Breast epithelium (tissue), 4 donors: ENCODE results near the gene ACBD4. TPM values are rescaled to one million over a fixed set of nuclear protein-coding genes. Genes with fewer than 3 reads are reported as not detected.

Source experiments
- DNase-seq, 2 donors: peaks; one replicate each; pipeline ENCODE4 v3.0.0-alpha.2; 2019; ENCODE audit warnings: low spot score in 2 of 2
- H3K27ac ChIP-seq, 2 donors: fragments of 200-600 bp; sonication (generic) in 1 of 2; one replicate each; pipeline ENCODE4 v1.5.1; 2016 to 2019; ENCODE audit warnings: mild to moderate bottlenecking in 1 of 2
- H3K27me3 ChIP-seq, 2 donors: fragments of 200-600 bp; sonication (generic) in 1 of 2; one replicate each; pipeline versions ENCODE4 v1.5.1 to v1.6.0; 2017 to 2019; ENCODE audit warnings: control low read depth in 1 of 2, mild to moderate bottlenecking in 1 of 2
- H3K36me3 ChIP-seq: fragments of 200-600 bp; one replicate; pipeline ENCODE4 v1.5.1; 2019
- H3K4me1 ChIP-seq, 2 donors: fragments of 200-600 bp; sonication (generic); one replicate each; pipeline ENCODE4 v1.5.1; 2016 to 2019; ENCODE audit warnings: control low read depth in 1 of 2
- H3K4me3 ChIP-seq, 3 donors: fragments of 200-600 bp; sonication (generic); 1 replicate in 2 of 3; 2 replicates in 1 of 3; pipeline ENCODE4 v1.5.1; 2016 to 2019; ENCODE audit warnings: mild to moderate bottlenecking in 3 of 3, moderate library complexity in 2 of 3
- H3K9me3 ChIP-seq, 2 donors: fragments of 200-600 bp; sonication (generic) in 1 of 2; one replicate each; pipeline ENCODE4 v1.5.1; 2016 to 2019; ENCODE audit warnings: control low read depth in 1 of 2
- POLR2A ChIP-seq: fragments of 450-650 bp; IDR thresholded peaks from one replicate; pipeline ENCODE4 v1.6.1; 2016; ENCODE audit warnings: antibody characterized with exemption, mild to moderate bottlenecking, moderate library complexity
- POLR2AphosphoS5 ChIP-seq, 3 donors: sonication (generic); formaldehyde crosslinking; IDR thresholded peaks; one replicate each; pipeline ENCODE4 v1.6.1; 2017; ENCODE audit warnings: antibody characterized with exemption in 3 of 3
- intact Hi-C: fragments of 100-400 bp; cut with DNase I; formaldehyde crosslinking; loops from one replicate; pipeline ENCODE4 v1.15.1; 2023; ENCODE audit warnings: low total_unique reads
- total RNA-seq, 3 donors: library from RNA; depleted of rRNA; stranded (reverse); fragments of >200 nt; gene quantifications; one replicate each; pipeline ENCODE4 v1.1.0, GENCODE V29; 2016
- TF ChIP-seq, protein P1 (sequence below), 3 donors: fragments of 450-650 bp; IDR thresholded peaks; one replicate each; pipeline ENCODE4 v1.5.1; 2016 to 2017; ENCODE audit warnings: antibody characterized with exemption in 3 of 3, mild to moderate bottlenecking in 3 of 3, moderate library complexity in 3 of 3

Gene ACBD4
- total RNA-seq, 3 donors from 2014 or later = 13.8 to 28.8 (median 15.7) TPM

- Histone ChIP-seq H3K36me3 (no peaks in the 10 kb centered on the region), H3K27ac (peak overlapping the region; percentile 93 to 96), H3K9me3 (no peaks in the 10 kb centered on the region), H3K4me3 (no peak overlapping the region), H3K27me3 (no peaks in the 10 kb centered on the region), H3K4me1 (peaks cover 20 to 43% of the 10 kb centered on the region in 2 donors)
- TF ChIP-seq, protein P1, sequence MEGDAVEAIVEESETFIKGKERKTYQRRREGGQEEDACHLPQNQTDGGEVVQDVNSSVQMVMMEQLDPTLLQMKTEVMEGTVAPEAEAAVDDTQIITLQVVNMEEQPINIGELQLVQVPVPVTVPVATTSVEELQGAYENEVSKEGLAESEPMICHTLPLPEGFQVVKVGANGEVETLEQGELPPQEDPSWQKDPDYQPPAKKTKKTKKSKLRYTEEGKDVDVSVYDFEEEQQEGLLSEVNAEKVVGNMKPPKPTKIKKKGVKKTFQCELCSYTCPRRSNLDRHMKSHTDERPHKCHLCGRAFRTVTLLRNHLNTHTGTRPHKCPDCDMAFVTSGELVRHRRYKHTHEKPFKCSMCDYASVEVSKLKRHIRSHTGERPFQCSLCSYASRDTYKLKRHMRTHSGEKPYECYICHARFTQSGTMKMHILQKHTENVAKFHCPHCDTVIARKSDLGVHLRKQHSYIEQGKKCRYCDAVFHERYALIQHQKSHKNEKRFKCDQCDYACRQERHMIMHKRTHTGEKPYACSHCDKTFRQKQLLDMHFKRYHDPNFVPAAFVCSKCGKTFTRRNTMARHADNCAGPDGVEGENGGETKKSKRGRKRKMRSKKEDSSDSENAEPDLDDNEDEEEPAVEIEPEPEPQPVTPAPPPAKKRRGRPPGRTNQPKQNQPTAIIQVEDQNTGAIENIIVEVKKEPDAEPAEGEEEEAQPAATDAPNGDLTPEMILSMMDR (IDR thresholded peaks at IDR 0.05) = peak; percentile 27 to 43 (median 39)
- TF ChIP-seq POLR2A = no peak
- intact Hi-C loops = no loop called here
- no peak for DNase-seq
These were observed 39.3 kb upstream of the ACBD4 start for GRCh38 chr17:45096141-45096540.

DNA sequence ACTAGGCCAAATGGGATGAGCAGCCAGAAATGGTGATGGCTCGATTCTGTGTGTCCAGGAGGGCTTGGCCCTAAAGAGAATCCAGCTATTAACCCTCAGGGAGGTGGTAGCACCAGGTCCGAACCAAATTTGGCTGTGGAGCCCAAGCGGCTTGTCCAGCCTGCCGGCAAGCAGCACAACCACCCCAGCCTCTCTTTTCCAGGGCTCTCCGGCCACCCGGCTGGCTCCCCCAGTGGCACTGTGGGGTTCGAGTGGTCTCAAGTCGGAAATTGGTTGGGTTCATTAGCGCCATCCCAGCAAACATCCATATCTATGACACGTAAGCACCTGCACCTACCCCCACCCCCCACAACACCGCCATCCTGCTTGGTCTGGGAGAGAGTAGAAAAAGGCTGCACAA is 38.6 kb upstream of the ACBD4 start:
- TF ChIP-seq POLR2AphosphoS5 (IDR thresholded peaks at IDR 0.05) = no peak
- no peak for TF ChIP-seq POLR2A
- TF ChIP-seq, protein P1 (IDR thresholded peaks at IDR 0.05) = no peak
- Histone ChIP-seq H3K27ac (peak overlapping the region; percentile 93 to 96), H3K4me3 (no peak overlapping the region), H3K27me3 (no peaks in the 10 kb centered on the region), H3K36me3 (no peaks in the 10 kb centered on the region), H3K4me1 (peaks cover 23 to 45% of the 10 kb centered on the region in 2 donors), H3K9me3 (no peaks in the 10 kb centered on the region)
- no peak for DNase-seq
- intact Hi-C loops = no loop called here

GRCh38 chr17:45098081-45098868 is 37.2 kb upstream of the ACBD4 start:
- H3K27ac ChIP-seq = peak overlapping the region; percentile 93 to 96
- H3K9me3 ChIP-seq = no peaks in the 10 kb centered on the region
- H3K4me1 ChIP-seq = peaks cover 19 to 49% of the 10 kb centered on the region in 2 donors

DNA sequence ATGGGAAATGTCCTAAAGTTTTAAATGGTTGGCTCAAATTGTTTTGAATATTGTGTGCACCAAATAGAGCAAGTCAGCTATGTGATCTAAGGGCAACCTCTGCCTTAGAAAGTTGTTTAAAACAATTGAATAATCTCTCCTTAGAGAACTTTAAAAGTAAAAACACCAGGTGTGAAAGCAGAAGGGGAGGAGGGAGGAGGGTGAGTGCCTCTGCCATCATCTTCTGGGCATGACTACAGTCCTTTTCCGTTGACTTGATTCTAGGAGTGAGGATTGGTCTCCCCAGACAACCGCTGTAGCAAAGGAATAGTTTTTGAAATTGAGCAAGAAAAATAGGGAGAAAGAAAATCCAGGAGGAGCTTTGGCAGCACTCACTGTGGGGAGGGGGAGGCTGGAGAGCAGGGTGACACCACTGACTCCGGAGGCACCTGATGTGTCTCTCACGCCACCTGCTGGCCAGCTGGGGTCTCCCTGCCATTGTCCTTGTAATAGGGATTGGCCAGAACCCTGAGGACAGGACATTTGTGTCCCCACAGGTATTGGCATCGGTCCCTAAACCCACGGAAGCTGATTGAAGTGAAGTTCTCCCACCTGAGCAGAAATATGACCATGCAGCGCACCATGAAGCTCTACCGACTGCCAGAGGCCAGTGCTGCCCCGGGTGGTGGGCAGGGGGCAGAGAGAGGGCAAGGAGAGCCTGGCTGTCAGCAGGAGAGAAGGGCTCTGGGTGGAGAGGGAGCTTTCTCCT is 36.4 kb upstream of the ACBD4 start:
- intact Hi-C loops = no loop called here
- TF ChIP-seq POLR2A (no peak), POLR2AphosphoS5 (IDR thresholded peaks at IDR 0.05) (peak; percentile 41 to 84 (median 50))
- TF ChIP-seq, protein P1 (IDR thresholded peaks at IDR 0.05) = peak; percentile 76 to 96 (median 94)
- no peaks in the 10 kb centered on the region for H3K27me3 ChIP-seq
- no peak overlapping the region for H3K4me3 ChIP-seq
- H3K9me3 ChIP-seq = no peaks in the 10 kb centered on the region
- H3K27ac ChIP-seq = peak overlapping the region; percentile 93 to 96
- H3K36me3 ChIP-seq = peaks cover 5% of the 10 kb centered on the region
- DNase-seq = peak; percentile 89 to 90
- H3K4me1 ChIP-seq = peaks cover 12 to 44% of the 10 kb centered on the region in 2 donors

More at GRCh38 chr17:45098081-45098868, 37.2 kb upstream of the ACBD4 start:
- no peaks in the 10 kb centered on the region for H3K36me3 ChIP-seq
- no peaks in the 10 kb centered on the region for H3K27me3 ChIP-seq
- TF ChIP-seq POLR2AphosphoS5 (IDR thresholded peaks at IDR 0.05) = no peak
- TF ChIP-seq, protein P1 (IDR thresholded peaks at IDR 0.05) = no peak
- no peak for TF ChIP-seq POLR2A
- no peak for DNase-seq
- no peak overlapping the region for H3K4me3 ChIP-seq
- intact Hi-C loops = no loop called here

DNA sequence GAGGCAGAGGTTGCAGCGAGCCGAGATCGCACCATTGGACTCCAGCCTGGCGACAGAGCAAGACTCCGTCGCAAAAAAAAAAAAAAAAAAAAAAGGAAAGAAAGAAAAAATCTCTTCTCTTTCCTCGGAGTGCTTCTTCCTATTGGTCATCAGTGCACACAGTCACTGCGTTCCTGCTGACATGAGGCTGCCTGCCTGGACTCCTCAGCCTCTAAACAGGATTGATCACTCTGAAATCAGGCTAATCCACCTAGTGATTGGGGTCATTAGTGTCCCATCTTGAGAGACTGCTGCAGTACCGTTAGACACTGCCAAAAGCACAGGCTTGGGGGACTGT is 34.0 kb upstream of the ACBD4 start:
- peak overlapping the region; percentile 68 to 87 for H3K27ac ChIP-seq
- H3K9me3 ChIP-seq = no peaks in the 10 kb centered on the region
- H3K27me3 ChIP-seq = no peaks in the 10 kb centered on the region
- no peak for DNase-seq
- no peak overlapping the region for H3K4me3 ChIP-seq
- peaks cover 11 to 34% of the 10 kb centered on the region in 2 donors for H3K4me1 ChIP-seq
- H3K36me3 ChIP-seq = peaks cover 16% of the 10 kb centered on the region
- TF ChIP-seq, protein P1 (IDR thresholded peaks at IDR 0.05) = no peak
- TF ChIP-seq POLR2AphosphoS5 (IDR thresholded peaks at IDR 0.05) (no peak), POLR2A (no peak)
- intact Hi-C loops = loop anchor here (10.0 kb wide), 2 partner anchors 77 to 187 kb away; partner anchors contain the start of gene GFAP
